Tibial artery (tissue), 4 donors: ENCODE results near the gene UGT1A8.
"Not testable (repeated sequence)": the region's sequence is repeated elsewhere in the genome, so short reads cannot be mapped to it uniquely, and the experiment has no call there.

Source experiments
- DNase-seq, 2 donors: peaks; one replicate each; pipeline ENCODE4 v3.0.0-alpha.2; 2019
- H3K27ac ChIP-seq, 2 donors: fragments of 200-600 bp; sonication (generic) in 1 of 2; 1 replicate in 1 of 2; 2 replicates in 1 of 2; pipeline ENCODE4 v1.5.1; 2018 to 2019; ENCODE audit warnings: mild to moderate bottlenecking in 1 of 2
- H3K27me3 ChIP-seq, 2 donors: fragments of 200-600 bp; sonication (generic) in 1 of 2; one replicate each; pipeline versions ENCODE4 v1.5.1 to v1.6.0; 2016 to 2019
- H3K36me3 ChIP-seq, 3 donors: fragments of 200-600 bp; sonication (generic) in 2 of 3; one replicate each; pipeline ENCODE4 v1.5.1; 2016 to 2019; ENCODE audit warnings: mild to moderate bottlenecking in 2 of 3
- H3K4me1 ChIP-seq, 4 donors: fragments of 200-600 bp; sonication (generic) in 2 of 4; 1 replicate in 3 of 4; 2 replicates in 1 of 4; pipeline ENCODE4 v1.5.1; 2016 to 2019
- H3K4me3 ChIP-seq, 2 donors: fragments of 200-600 bp; sonication (generic) in 1 of 2; 1 replicate in 1 of 2; 2 replicates in 1 of 2; pipeline ENCODE4 v1.5.1; 2018 to 2019; ENCODE audit warnings: mild to moderate bottlenecking in 2 of 2
- H3K9me3 ChIP-seq, 3 donors: fragments of 200-600 bp; sonication (generic) in 1 of 3; one replicate each; pipeline ENCODE4 v1.5.1; 2016 to 2019
- intact Hi-C: fragments of 100-400 bp; cut with DNase I; formaldehyde crosslinking; loops from one replicate; pipeline ENCODE4 v1.15.0; 2023; ENCODE audit warnings: low total_unique reads
- TF ChIP-seq, protein P1 (sequence below), 2 experiments: fragments of 200-600 bp in 1 of 2; fragments of 450-650 bp in 1 of 2; IDR thresholded peaks; one replicate each; pipeline ENCODE4 v1.5.1; 2017 to 2019; ENCODE audit warnings: antibody characterized with exemption in 2 of 2, mild to moderate bottlenecking in 1 of 2, moderate library complexity in 1 of 2

UGT1A8 gene

GRCh38 chr2:233617476-233617875 lies at the start of gene UGT1A8:
UGT1A8 (plus strand) TSS chr2:233617633; CDS start chr2:233617708, 75 bp downstream.
- intact Hi-C loops, H3K36me3 ChIP-seq, DNase-seq, H3K27ac ChIP-seq, H3K4me3 ChIP-seq, H3K27me3 ChIP-seq, H3K4me1 ChIP-seq, H3K9me3 ChIP-seq: not testable (repeated sequence)

GRCh38 chr2:233571001-233571400 lies 46.4 kb upstream of the UGT1A8 start:
- Histone ChIP-seq H3K36me3 (no peaks in the 10 kb centered on the region), H3K9me3 (no peaks in the 10 kb centered on the region), H3K4me3 (no peak overlapping the region), H3K27me3 (no peaks in the 10 kb centered on the region), H3K4me1 (no peaks in the 10 kb centered on the region), H3K27ac (no peak overlapping the region)
- no peak for DNase-seq
- intact Hi-C loops, result no loop called here
- TF ChIP-seq, protein P1, sequence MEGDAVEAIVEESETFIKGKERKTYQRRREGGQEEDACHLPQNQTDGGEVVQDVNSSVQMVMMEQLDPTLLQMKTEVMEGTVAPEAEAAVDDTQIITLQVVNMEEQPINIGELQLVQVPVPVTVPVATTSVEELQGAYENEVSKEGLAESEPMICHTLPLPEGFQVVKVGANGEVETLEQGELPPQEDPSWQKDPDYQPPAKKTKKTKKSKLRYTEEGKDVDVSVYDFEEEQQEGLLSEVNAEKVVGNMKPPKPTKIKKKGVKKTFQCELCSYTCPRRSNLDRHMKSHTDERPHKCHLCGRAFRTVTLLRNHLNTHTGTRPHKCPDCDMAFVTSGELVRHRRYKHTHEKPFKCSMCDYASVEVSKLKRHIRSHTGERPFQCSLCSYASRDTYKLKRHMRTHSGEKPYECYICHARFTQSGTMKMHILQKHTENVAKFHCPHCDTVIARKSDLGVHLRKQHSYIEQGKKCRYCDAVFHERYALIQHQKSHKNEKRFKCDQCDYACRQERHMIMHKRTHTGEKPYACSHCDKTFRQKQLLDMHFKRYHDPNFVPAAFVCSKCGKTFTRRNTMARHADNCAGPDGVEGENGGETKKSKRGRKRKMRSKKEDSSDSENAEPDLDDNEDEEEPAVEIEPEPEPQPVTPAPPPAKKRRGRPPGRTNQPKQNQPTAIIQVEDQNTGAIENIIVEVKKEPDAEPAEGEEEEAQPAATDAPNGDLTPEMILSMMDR (IDR thresholded peaks at IDR 0.05), result no peak

- H3K36me3 ChIP-seq, result no peaks in the 10 kb centered on the region
- H3K27me3 ChIP-seq, result no peaks in the 10 kb centered on the region
- no peak overlapping the region for H3K4me3 ChIP-seq
- H3K27ac ChIP-seq, result no peak overlapping the region
- no peak for DNase-seq
- H3K4me1 ChIP-seq, result no peaks in the 10 kb centered on the region
- H3K9me3 ChIP-seq, result no peaks in the 10 kb centered on the region
- intact Hi-C loops, result no loop called here
- TF ChIP-seq, protein P1 (IDR thresholded peaks at IDR 0.05), result no peak
Observed at GRCh38 chr2:233571462-233571861, 46.0 kb upstream of the UGT1A8 start.

GRCh38 chr2:233572468-233572867 lies 45.0 kb upstream of the UGT1A8 start:
- intact Hi-C loops, result no loop called here
- no peaks in the 10 kb centered on the region for H3K36me3 ChIP-seq
- H3K27ac ChIP-seq, result no peak overlapping the region
- no peaks in the 10 kb centered on the region for H3K27me3 ChIP-seq
- TF ChIP-seq, protein P1 (IDR thresholded peaks at IDR 0.05), result no peak
- DNase-seq, result no peak
- H3K4me1 ChIP-seq, result no peaks in the 10 kb centered on the region
- no peaks in the 10 kb centered on the region for H3K9me3 ChIP-seq
- no peak overlapping the region for H3K4me3 ChIP-seq

GRCh38 chr2:233577341-233577740 lies 40.1 kb upstream of the UGT1A8 start:
- H3K36me3 ChIP-seq, H3K27ac ChIP-seq, H3K27me3 ChIP-seq, H3K4me3 ChIP-seq, intact Hi-C loops, DNase-seq, H3K9me3 ChIP-seq, H3K4me1 ChIP-seq: not testable (repeated sequence)

- DNase-seq, intact Hi-C loops, H3K27ac ChIP-seq, H3K36me3 ChIP-seq, H3K4me3 ChIP-seq, H3K4me1 ChIP-seq, H3K27me3 ChIP-seq, H3K9me3 ChIP-seq: not testable (repeated sequence)
Observed at GRCh38 chr2:233583217-233583965, 34.0 kb upstream of the UGT1A8 start.

GRCh38 chr2:233584210-233584609 lies 33.2 kb upstream of the UGT1A8 start:
- intact Hi-C loops, result no loop called here
- Histone ChIP-seq H3K36me3 (no peaks in the 10 kb centered on the region), H3K4me1 (no peaks in the 10 kb centered on the region), H3K9me3 (no peaks in the 10 kb centered on the region), H3K4me3 (no peak overlapping the region), H3K27me3 (peaks cover 0 to 3% of the 10 kb centered on the region in 2 donors), H3K27ac (no peak overlapping the region)
- TF ChIP-seq, protein P1 (IDR thresholded peaks at IDR 0.05), result no peak
- DNase-seq, result no peak
